HG03196 (cell line): ENCODE results near the gene CCT5.
"Not testable (repeated sequence)": the region's sequence is repeated elsewhere in the genome, so short reads cannot be mapped to it uniquely, and the experiment has no call there.

Experiments used
- ATAC-seq: cut with Tn5 transposase; IDR thresholded peaks from one replicate; pipeline ENCODE4 v1.9.1; 2021; ENCODE audit not compliant: unreplicated experiment

The CCT5 gene

DNA sequence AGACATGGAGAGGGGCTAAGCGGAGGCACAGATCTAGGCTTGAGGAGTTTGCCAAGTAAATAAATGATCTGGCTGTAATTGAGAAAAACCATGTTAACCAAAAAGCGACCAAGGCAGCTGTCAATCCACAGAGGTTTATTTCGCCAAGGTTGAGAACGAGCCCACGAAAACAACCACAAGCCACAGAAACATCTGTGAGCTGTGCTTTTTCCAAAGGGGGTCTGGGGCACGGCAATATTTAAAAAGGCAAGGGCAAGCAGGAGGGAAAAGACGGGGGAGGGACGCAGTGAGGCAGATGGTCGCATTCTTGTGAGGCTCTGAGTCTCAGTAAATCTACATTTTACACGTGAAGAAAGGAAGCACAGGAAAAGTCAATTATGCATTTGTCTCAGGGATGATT lies 25.4 kb downstream of the CCT5 start:
- no peak for ATAC-seq

DNA sequence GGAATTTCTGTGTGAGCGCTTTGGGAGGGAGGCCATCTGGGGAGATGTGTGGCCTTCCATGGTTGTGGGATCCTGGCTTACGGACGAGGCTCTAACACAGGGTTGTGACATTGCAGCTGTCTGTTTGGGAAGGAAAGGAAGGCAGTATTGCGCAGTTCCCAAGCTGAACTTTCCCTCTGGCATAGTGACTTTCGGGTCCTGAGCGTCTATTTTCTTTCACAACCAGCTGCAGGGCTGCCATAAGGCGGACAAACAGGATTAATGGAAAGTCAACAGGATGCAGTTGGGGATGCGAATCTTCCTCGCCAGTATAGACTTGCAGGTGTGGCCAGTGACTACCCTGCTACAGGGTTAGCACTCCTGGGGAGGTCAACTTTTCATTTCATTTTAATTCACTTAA lies 25.9 kb downstream of the CCT5 start:
- no peak for ATAC-seq

DNA sequence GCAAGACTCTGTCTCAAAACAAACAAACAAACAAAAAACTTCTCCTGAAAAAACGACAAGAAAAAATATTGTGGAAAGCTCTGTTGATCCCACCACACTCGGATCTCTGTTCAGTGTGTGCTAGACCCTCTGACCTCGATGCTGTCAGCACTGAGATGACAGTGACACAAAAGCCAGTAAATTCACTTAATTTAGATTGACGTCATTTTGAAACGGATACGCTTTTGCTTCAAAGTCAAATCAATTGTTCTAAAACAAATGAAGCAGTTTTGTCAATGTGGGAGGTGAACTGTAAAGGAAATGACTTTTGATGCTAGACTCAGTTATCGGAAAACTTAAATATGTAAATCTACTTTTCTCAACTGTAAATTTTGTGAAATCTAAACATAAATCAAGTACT lies 26.6 kb downstream of the CCT5 start:
- no peak for ATAC-seq

DNA sequence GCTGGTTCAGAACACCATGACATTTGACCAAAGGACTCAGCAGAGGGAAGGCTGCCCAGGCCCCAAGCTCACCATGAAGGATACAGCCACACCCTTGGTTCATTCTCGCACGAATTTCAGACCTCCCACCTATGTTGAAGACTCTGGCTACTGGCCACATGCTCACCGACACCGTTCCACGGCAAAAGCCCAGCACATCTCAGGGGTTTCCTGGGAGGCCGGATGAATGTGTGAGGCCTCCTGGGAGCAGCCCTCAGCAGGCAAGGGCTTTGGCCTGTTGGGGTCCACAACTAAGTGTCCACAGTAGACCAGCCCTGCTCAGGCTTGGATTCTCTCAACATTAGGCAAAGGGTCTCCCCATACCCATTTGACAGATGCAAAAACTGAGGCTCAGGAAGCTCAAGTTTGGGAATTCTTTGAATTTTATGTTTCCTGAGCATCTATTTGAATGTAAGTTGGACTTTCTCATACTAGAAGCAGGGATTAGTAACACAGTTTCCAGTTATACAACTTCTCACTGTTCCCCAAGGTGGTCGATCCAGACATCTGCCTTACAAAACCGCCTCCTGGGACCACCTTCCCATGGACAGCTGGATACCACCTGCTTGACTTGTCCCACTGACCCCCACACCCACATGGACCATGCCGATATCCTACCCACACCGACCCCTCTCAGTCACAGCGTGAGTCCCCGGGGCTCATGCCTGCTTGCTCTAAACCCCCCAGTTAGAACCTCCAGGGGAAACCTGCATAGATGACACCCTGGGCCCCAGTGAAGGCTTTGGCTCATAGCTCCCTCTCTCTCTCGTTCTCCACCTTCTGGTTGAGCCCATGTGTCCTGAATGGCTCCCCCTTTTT lies 27.9 kb downstream of the CCT5 start:
- no peak for ATAC-seq

DNA sequence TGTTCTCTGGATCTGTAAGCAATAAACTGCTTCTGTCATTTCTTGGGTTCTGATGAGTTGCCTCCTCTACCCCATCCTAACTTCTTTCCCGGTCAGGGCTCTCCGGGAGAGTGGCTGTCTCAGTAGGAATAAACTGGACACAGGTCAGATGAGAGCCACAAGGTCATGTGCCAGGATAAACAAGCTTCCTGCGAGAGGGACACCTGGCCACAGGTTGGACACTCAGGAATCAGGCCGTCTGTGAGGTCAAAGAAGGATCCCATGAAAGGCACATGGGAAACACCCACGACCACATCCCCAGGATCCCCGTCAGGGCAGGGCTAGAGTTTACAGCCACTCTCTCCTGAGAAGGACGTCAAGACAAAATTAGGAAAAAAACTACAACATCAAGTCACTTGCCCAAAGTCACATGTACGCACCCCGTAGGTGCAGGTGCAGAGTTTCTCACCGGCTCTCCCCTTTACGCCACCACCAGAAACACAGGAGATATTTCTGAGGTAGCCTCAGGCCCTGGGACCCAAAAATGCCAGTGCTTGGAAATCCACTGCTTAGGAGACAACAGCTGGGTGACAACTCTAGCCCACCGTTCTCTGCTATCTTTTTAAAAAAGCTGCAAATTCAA lies 28.7 kb downstream of the CCT5 start:
- ATAC-seq = no peak

DNA sequence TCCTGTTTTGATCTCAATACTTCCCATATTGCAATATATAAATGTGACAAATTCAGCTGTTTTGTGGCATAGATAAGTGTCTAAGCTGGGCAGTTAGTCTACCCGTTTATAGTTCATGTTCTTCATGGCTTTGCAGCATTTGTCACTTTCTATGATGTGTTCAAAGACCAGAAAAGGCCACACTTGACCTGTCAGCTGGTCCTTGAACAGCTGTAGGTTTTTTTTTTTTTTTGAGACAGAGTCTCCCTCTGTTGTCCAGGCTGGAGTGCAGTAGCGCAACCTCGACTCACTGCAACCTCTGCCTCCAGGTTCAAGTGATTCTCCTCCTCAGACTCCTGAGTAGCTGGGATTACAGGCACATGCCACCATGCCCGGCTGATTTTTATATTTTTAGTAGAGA lies 29.2 kb downstream of the CCT5 start:
- ATAC-seq = no peak

DNA sequence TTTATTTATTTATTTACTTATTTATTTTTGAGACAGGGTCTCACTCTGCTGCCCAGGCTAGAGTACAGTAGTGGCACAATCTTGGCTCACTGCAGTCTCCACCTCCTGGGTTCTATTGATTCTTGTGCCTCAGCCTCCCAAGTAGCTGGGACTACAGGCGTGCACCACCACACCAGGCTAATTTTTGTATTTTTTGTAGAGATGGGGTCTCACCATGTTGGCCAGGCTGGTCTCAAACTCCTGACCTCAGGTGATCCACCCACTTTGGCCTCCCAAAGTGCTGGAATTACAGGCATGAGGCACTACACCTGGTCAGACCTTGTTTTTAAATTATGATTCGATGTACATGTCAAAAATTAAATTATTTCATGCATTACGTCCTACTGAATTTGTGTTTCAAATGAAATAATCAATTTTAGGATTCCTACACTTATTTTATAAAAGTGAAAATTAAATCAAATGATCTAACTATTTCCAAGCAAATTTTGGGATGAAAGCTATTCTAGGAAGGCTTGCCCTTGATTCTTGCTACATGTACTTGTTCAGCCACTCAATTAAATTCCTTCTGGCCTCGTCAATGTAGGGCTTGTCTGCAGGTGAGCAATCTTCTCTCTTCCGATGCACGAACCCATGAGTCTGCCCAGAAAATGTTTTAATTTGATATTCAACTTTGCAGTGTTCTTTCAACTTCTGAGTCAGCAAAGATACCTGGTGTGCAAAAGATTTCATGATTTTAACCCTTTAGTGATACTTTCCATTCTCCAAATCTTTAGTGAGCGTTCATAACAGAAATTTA lies 30.0 kb downstream of the CCT5 start:
- no peak for ATAC-seq

DNA sequence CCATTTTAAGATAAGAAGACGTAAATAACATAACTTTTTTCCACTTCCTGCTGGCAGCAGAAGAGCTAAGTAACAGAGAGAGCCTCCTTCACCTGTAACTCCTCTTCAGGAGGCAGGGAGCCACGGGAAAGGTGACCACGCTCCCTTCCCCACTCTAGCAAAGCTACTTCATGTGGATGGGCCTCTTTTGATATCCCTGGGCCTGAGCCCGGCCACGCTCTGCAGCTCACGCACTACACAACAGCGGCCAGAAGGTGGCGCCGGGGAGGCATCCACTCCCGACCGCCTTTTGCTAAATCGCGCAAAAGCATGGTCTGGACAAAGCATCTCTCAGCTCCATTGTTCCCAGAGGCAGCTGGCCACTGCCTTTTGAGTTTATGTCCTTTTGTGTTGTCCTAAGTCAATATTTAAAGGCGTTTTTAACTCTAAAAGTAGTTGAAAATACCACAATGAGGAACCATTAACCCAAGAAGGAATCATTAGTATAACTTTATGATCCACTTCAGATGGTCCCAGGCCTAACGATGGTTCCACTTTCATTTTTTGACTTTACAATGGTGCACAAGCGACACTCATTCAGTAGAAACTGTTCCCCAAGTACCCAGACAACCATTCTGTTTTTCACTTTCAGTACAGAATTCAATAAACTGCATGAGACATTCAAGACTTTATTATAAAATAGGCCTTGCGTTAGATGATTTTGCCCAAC lies 34.0 kb downstream of the CCT5 start:
- ATAC-seq = peak; percentile 94

DNA sequence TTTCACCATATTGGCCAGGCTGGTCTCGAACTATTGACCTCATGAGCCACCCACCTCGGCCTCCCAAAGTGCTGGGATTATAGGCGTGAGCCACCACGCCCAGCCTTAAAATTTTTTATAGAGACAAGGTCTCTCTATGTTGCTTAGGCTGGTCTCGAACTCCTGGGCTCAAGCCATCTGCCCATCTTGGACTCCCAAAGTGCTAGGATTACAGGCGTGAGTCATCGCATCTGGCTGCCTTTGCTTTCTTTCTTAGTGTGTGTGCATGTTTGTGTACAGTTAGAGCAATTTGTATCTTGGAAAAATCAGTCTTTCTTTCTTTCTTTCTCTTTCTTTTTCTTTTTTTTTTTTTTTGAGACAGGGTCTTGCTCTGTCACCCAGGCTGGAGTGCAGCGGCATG lies 35.3 kb downstream of the CCT5 start:
- ATAC-seq = not testable (repeated sequence)

DNA sequence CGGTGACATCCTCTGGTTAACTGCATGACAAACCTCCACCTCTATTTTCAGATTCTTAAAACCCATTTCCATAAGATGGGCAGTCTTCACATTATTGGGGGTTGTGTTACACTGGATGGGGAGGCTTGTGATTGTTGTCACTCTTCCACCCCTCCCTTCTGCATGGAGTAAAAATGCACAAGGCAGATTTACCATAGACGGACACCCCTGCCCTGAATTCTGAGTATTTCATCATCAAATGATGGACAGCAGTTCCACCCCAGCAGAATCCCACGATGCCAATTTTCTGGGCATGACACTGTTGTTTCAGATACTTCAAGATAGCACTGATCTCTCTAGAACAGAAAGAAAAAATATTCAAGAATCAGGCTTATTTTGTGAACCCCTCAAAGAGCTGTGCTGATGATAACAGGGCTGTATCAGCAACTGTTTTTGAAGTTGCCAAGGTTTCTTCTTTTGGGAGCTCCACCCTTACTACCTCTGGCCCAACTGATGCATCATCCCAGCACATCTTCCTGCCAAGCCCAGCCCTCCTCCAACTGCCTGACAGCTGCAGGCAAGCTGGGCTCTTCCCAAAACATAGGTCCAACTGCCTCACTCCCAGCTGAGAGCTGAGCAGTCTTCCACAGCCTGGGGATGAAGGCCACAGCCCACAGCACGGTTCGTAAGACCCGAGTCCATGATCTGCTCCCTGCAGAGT lies 36.2 kb downstream of the CCT5 start:
- no peak for ATAC-seq

DNA sequence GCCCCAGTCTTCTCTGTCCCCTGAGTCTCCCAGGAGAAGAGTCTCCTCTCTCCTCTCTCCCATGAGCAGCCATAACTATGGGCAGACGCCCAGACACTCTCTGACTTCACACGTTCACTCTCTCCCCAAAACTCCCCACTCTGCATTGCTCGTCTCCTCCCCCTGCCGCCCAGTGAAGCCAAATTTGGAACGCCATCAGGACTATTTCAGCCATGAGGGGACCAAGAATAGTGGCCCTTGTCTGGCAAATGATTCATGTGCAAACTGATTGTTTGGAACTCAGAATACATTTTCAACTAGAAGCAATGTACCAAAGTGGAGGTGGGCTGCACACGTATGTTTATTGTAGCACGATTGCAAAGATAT lies 36.8 kb downstream of the CCT5 start:
- ATAC-seq = no peak

DNA sequence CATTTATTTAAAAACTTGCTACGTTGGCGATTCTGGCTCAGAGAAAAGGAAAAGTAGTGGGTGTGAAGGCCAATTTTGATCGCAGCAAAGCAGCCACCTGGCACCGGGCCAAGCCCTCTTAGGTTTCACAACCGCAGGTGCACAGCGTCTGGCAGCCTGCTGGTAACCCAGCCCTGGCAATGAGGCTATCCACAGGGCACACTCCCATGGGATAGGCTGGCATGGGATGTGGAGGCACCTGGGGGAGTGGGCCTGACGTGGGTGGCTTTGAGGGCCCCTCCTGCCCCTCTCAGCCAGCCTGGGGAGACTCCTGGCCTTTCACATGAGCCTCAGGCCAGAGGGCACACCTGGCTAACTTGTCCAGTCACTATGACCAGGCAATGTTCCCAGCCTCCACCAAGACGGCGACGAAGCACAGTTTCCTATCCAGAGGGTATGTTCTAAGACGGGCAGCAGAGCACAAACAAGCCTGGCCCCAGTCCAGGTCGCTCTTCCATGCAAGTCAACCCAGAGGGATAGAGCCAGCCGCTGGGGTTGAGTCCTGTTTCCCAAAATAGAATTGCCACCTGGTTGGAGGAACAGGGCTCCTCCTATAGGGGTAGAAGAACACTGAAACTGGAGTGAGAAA lies 38.6 kb downstream of the CCT5 start:
- no peak for ATAC-seq

DNA sequence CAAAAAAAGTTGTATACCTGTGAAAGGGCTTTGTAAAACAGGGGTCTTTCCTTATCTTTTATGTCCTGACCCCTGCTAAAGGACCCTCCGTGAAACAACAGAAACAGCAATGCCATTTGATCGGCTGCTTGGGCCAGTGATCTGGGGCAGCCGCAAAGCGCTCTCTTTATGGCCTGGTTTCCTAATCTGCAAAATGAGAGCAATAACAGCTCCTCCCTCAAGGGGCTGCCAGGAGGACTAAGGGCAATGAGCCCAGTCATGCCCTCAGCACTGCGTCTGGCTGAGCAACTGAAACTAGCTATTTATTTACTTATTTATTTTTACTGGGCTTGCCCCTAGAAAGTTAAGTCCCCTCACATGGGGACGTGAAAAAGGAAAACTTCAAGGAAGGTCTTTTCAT lies 39.3 kb downstream of the CCT5 start:
- no peak for ATAC-seq

DNA sequence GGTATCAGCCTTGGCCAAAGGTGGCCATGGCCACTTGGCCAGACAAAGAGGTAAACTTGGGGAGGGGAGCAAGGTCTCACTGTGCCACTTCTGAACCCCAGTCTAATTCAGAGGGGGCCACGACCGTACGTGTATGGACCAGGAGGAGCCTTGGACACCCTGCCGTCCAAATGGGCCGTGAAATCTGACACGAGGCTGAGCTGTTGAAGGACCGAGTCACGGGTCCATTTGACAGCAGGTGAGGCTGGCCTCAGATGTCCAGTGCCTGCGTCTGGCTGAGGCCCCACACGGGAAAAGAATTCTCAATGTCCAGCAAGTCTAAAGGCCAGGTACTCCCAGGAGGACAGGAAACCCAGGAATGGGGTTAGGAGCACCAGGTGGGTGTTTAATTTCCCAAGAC lies 39.9 kb downstream of the CCT5 start:
- no peak for ATAC-seq

DNA sequence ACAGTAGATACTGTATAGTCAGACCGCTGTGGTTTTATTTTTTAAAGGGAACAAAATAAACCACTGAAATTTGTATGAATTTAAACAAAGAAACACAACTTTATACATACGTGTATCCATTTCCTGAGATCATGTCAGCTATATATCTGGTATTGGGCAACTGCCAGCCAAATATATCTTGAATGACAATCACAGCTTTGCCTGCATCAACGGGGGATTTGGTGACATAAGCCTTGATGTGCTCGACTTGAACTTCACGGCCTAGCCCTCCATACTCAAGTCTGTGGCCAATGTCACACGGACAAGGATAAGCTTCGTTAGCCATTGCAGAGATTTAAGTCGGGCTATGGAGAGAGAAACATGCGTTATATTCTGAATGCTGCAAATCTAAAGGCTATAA lies 40.4 kb downstream of the CCT5 start:
- ATAC-seq = no peak

DNA sequence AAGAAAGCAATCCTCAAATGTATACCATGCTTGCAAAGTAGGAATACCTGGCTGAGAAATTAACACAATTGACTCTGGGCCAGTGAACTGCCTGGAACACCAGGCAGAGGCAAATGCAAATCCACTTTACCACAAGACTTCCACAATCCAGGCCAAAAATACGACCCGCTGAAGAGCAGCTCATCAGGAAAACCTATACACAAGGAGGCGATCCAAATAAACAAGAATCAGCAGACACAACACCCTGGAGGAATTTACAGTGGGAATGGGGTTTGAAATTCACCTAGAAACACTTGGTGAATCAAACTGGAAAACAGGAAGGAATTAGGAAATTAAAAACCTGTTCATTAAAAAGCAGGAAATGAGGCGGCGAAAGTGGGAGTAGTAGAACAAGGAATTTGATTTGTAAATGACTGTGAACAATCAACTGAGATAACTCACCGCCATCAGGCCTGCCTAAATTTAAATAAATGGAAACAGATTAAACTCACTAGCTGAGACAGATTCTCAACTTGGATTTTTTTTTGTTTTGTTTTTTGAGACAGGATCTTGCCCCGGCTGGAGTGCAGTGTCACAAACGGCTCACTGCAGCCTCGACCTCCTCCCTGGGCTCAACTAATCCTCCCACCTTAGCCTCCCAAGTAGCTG lies 41.7 kb downstream of the CCT5 start:
- ATAC-seq = no peak

DNA sequence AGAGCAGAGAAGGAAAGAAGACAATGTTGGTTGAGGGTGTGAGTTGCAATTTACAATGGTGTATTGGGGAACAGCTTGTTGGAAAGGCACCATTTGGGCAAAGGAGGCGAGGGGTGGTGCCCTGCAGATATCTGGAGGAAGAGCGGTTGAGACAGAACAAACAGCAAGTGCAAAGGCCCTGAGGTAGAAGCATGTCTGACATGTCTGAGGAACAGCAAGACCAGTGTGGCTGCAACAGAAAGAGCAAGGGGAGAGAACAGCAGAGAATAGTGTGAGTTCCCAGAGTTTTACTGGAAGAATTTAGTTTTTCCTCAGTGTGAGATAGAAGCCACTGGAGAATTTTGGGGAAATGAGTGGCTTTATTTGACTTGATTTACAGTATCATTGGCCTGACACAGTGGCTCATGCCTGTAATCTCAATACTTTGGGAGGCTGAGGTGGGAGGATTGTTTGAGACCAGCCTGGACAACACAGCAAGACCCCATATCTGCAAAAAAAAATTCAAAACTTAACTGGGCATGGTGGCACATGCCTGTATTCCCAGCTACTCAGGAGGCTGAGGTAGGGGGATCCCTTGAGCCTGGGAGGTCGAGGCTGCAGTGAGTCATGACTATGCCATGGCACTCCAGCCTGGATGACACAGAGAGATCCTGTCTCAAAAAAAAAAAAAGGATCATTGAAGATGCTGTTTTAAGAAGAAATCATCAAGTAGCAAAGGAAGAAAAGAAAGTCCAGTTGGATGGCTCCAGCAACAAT lies 44.0 kb downstream of the CCT5 start:
- ATAC-seq = no peak

DNA sequence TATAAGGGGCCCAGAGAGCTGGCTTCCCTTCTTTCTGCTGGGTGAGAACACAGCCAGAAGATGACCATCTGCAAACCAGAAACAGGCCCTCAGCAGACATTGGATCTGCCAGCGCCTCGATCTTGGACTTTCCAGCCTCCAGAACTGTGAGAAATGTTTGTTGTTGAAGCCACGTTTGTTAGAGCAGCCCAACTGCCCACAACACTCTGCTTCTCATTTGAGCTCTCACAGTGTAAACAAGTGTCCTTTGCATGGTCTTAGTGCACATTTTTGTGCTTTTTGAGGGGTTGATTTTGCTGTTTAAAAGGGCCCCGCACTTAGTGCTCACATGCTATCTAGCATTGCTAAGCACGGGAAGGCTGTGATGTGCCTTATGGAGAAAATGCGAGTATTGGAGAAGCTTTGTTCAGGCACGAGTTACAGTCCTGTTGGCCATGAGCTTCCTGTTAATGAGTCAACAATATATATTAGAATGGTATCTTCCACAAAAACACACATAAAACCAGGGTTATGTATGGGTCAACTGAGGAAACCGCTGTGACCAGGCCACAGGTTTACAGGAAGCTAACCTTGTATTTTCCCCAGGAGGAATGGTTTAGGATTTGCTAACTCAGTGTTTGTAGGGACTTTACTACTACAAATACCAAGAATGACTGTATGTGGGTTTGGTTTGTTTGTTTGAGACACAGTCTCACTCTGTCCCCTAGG lies 45.7 kb downstream of the CCT5 start:
- no peak for ATAC-seq
